SIG-M5 (cell line): ENCODE results near the gene PACS2.
"Not testable (repeated sequence)": the region's sequence is repeated elsewhere in the genome, so short reads cannot be mapped to it uniquely, and the experiment has no call there.

Experiments used
- DNase-seq: peaks from one replicate; lab custom pipeline; 2025; lab: John Stamatoyannopoulos, UW

Gene PACS2

DNA sequence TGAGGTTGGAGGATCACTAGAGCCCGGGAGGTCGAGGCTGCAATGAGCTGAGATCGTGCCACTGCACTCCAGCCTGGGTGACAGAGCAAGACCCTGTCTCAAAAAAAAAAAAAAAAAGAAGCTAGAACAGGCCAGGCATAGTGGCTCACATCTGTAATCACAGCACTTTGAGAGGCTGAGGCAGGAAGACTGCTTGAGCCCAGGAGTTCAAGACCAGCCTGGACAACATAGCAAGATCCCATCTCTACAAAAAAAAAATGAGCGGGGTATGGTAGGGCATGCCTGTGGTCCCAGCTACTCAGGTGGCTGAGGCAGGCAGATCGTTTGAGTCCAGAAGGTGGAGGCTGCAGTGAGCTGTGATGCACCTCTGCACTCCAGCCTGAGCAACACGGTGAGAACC is 25.6 kb upstream of the PACS2 start:
- DNase-seq: not testable (repeated sequence)

DNA sequence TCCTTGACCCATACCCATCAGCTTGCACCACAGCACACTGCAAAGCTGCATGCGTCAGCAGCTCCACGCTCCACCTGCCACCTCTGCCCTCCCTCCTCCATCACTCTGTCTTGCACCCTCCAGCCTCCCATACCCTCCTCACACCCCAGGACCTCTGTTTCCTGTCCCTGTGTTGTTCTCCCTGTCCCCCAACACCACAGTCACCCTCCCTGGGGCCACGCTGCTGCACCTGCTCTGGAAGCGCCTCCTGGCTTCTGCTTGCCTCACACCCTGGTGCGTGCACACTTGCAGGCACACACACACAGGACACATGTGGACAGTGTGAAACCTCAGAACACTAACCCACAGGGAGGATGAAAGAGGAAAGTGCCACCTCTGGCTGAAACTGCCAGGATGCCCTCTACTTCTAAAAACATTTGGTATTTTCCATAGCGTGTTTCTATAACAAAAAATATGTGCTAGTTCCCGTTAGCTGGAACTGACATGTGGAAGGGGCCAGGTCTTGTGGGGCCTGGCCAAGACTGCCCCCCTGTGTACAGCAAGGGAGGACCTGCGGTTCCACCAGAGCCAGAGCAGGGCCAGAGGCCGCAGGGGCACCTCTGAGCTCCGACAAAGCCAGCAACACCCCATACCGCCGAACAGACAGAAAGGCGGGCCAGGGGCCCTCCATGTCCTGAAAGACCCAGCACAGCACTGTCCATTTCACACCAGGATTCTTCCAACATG is 23.8 kb upstream of the PACS2 start:
- DNase-seq: no peak

DNA sequence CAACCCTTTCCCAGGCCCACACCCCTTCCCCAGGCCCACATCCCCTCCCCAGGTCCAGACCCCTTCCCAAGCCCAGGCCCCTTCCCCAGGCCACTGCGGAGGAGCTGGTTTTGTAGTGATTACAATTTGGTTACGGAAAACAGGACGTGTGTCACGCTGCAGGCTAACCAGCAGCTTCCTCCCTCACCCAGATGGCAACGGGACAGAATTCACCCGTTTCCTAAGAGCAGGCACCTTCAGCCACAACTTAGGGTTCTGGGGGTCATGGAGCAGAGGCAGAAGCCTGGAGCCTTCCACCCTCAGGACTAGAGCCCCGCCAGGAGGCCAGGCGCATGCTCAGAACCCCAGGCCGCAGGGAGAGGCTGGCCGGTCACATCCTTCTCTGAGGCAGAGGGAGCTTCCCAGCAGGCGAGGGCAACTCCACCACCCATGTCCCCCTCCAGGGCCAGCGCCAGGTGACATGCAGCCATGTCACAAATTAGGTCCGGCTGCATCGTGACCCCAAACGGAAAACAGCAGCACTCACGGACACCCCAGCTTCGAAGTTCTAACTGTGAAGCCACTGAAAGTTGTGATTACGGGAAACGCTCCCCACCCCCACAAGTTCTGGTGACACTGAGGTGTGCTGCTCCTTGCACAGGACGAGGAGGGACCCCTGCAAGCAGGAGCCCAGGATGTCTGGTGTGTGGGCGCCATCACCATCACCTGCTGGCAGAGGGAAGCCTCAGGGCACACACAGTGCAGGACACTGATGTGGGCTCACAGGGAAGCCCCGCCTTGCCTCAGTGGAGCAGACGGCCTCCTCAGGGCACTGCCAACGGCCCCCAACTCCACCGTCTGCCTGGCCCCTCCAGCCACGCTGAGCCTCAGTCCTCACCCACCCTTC is 21.5 kb upstream of the PACS2 start:
- no peak for DNase-seq

DNA sequence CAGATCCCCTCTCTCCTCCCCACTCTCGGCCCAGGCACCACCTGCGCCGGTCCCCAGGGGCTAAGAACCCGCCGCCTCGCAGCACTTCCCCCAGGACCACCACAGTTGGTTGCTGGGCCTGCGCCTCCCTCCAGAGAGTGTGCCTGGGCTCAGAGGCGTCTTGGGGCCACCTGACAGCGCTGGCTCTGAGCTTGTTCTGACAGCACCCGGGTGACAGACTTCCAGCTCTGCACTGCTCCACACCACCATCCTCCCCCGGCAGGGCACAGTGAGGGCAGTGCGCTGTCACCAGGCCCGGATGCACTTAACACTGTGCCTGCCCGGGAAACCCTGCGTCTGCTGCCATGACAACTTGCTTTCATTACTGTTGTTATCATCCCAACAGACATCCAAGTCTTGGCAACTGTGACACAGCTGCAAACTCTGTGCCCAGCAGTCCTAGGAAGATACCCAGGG is 20.4 kb upstream of the PACS2 start:
- no peak for DNase-seq

DNA sequence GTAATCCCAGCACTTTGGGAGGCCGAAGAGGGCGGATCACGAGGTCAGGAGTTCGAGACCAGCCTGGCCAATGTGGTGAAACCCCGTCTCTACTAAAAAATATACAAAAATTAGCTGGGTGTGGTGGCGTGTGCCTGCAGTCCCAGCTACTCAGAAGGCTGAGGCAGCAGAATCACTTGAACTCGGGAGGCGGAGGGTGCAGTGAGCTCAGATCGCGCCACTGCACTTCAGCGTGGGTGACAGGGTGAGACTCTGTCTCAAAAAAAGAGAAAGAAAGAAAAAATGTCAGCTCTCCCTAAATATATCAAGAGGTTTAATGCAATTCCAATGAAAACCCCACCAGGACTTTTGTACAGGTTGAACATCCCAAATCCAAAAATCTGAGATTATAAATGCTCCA is 17.2 kb upstream of the PACS2 start:
- DNase-seq: not testable (repeated sequence)

DNA sequence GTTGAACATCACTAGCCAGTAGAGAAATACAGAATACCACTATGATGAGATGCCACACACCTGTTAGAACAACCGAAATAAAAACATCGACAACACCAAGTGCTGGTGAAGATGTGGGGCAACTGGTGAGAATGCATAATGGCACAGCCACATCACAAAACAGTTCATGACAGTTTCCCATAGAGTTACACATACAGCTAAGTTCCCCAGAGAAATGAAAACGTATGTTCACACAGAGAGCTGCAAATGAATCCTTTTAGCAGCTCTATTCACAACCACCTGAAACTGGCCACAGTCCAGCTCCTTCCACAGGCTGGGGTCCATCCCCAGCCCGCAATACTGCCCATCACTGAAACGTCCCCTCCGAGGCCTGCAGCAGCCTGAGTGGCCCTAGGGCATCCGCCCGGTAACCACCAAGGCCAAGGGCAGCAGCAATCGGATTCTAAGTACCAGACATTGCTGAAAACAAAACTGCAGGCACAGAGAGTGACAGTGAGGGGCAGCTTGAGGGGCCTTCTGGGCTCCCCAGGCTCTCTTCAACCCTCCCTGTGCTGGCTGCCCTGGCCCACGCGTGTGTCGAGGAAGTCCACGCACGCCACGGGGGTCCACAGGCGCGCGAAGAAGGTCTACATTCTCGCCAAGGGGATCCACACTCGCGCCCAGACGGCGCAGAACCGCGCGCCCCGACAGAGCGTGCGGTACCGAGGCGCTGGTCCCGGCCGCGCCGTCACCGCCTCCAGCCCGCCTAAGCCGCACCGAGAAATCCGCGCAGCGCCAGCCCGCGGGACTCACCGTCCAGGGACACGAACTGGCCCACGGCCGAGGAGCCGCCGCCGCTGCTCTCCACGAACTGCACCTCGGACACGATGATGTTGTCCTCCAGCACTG is 14.7 kb upstream of the PACS2 start:
- DNase-seq: no peak

DNA sequence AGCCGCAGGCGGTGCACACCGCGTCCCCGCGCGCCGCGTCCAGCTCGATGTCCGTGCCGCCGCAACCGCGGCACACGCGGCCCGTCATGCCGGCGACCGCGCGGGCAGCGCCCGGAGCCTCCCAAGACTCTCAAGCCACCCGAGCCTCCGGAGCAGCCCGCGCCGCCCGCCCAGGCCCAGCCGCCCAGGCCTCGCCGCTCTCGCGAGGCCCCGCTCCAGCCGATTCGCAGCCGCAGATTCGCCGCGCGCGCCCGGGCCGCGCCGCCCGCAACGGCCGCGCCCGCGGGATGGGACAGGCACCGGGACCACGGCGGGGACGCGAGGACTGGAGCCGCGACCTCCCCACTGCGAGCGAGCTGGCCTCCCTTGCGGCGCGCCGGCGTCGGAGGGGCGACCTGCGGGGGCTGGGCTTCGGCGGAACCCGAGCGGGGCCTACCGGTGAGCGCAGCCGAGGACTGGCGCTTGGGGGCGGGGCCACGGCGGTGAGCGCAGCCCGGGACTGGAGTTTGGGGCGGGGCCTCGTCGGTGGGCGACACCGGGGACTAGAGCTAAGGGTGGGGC is 13.9 kb upstream of the PACS2 start, which contains the start of gene BRF1:
Gene BRF1, minus strand, starts transcription at position 460 of the 561 bp plus-strand sequence. Its CDS starts 372 bp downstream, at position 88.
- DNase-seq: peak; percentile 47

DNA sequence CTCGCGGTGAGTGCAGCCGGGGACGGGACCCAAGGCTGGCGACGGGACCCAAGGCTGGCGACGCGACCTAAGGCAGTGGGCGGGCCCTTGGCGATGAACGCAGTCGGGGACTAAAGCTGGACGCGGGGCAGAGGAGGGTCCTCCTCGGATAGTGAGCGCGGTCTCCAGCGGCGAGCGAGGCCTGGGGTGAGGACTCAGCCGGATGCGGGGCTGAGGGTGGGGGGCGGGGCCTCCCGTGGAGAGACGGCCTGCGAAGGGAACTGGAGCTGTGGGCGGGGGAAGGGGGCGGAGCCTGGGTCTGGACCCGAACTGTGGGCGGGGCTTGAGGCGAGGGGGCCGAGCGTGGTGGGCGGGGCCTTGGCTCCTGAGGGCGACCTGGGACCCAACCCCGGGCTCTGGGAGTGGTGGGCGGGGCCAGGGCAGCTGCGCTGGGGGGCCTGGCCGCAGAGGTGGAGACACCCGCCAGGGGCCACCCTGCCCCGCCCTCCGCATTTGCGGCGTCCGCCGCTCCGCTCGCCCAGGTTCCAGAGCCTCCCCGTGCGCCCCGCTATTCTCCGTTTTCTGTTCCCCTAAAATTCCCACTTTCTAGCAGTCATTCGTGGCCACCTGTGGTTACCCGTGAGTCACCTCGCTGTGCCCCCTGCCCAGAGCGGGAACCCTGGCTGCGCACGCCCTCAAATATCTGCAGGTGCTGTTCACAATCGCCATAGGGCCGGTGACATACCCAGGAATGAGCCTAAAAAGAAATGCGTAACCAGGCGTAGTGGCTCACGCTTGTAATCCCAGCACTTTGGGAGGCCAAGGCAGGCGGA is 13.2 kb upstream of the PACS2 start:
- peak; percentile 52 for DNase-seq

DNA sequence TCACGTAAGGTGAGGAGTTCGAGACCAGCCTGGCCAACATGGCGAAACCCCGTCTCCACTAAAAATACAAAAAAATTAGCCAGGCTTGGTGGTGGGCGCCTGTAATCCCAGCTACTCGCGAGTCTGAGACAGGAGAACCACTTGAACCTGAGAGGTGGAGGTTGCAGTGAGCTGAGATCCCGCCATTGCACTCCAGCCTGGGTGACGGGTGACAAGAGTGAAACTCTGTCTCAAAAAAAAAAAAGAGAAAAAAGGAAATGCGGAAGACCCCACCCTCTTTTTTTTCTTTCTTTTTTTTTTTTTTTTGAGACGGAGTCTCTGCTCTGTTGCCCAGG is 12.7 kb upstream of the PACS2 start:
- DNase-seq: not testable (repeated sequence)

DNA sequence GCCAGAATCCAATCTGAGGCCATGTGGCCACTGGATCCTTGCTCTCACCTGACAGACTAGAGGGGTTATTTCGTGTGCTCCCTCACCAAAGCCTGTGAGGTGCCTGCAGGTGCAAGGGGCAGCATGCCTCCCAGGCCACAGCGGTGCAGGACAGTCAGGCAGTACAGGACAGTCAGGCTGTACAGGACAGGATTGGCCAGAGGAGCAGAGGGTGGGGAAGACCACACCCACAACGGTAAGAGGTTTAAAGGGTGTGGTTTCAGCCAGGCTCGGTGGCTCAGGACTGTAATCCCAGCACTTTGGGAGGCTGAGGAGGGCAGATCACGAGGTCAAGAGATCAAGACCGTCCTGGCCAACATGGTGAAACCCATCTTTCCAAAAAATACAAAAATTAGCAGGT is 10.6 kb upstream of the PACS2 start:
- DNase-seq: no peak

DNA sequence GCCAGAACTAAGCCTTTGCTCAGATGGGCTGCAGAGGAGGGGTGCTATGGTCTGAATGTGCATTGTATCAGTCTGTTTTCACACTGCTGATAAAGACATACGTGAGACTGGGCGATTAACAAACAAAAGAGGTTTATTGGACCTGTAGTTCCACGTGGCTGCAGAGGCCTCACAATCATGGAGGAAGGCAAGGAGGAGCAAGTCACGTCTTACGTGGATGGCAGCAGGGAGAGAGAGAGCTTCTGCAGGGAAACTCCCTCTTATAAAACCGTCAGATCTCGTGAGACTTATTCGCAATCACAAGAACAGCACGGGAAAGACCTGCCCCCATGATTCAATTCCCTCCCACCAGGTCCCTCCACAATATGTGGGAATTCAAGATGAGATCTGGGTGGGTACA is 10.0 kb upstream of the PACS2 start:
- DNase-seq: no peak

DNA sequence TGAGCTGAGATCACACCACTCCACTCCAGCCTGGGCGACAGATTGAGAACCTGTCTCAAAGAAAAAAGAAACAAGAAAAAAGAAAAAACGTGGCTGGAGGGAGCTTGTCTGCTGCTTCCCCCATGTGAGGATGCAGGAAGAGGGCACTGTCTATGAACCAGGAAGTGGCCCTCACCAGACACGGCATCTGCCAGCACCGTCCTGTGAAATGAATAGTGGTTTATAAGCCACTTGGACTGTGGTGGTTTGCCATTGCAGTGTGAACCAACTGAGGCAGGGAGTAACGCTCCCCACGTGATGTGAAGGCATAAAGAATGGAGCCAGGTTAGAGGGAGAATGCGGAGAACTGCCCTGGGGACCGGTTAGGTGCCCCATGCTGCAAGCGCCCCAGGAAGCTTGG is 9.2 kb upstream of the PACS2 start:
- no peak for DNase-seq

DNA sequence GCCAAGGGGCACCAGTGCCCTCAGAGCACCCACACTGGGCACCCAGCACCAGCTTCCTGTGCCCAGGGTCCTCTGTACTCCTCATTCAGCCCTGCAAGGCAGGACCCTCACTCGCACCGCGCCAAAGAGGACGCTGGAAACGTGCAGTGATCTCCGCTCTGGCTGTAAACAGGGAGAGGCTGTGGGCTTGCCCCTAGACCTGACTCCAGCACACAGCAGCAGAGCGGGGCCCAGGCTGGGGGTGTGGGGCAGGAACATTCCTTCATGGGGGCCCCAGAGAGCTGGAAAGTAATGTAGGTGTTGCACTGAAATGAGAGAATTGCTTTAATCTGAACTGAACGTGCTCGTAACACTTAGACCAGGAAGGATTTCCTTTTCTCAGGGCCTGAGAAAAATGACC is 8.8 kb upstream of the PACS2 start:
- DNase-seq: no peak

DNA sequence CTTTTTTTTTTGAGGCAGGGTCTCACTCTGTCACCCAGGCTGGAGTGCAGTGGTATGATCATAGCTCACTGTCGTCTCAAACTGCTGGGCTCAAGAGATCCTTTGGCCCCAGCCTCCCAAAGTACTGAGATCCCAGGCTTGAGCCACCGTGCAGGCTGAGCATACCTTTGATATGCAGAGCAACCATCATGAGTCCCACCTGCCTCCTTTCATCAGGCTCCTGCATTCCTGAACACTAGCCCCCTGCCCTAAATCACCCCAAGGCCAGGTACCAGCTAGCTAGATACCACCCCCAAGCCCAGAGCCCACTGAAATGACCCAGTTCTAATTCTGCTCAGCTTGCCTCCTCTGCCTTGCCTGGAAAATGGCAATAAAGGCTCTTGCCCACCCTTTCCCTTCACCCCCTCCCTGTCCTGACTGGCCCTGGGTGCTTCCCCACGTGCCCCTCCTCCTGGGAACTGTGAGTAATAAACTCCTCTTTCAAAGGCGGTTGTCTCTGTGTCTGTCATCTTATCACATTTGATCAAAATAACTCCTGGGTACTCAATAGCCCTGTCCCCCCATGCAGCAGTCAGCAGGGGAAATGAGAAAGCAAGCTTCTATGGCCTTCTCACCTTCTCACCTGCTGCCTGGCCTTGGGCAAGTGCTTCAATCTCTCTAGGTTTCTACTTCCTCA is 7.4 kb upstream of the PACS2 start:
- no peak for DNase-seq

DNA sequence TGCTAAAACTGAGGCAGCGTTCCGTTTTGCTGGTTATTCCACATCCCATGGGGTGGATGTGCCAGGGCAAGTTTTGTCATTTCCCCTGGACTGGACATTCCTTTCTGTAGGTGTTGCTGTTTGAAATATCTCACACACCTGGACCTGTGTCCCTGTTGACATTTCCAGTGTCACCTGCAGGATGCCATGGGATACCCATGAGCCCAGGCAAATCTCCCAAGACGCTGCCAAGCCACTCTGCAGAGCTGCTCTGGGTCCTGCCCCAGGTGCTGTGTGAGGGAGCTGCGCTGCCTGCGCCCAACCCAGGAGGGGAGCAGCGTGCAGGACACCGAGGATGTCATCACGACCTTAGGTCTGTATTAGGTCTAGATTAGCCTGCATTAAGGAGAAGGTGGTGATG is 5.2 kb upstream of the PACS2 start:
- DNase-seq: no peak

DNA sequence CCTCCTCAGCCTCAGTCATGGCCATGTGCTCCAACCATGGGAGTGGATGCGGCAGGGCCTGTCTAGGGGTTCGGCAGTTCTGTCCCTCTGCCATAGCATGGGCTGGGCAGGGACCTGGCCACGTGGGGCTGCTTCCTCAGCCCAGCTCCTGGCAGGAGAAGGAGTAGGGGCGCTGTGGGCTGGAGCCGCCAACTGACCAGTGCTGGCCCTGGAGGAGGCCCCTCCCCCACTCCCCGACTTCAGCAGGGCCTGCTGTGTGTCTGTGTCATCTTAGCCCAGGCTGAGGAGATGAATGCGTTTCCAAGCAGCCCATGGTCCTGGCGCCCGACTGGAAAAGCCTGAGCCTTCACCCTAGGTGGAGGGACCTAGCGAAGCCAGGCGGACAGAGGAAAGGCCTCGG is 2.7 kb upstream of the PACS2 start:
- no peak for DNase-seq

DNA sequence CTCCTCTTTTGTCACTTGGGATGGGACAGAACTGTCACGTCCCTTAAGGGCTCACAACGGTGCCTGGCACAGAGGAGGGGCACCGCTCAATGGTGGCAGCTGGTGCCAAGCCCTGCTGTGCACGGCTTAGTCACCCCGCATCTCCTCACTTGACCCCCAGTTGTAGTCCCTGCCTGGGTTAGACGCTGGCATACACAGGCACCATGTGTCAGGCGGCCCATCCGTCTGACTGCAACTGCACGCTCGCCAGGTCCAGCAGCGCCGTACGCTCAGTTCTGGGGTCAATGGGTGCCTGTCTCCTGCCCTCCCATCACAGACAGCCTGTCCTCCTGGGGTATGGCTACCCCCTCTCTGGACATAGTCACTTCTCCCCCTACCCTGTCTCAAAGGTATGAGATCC is 1.6 kb upstream of the PACS2 start:
- DNase-seq: no peak

DNA sequence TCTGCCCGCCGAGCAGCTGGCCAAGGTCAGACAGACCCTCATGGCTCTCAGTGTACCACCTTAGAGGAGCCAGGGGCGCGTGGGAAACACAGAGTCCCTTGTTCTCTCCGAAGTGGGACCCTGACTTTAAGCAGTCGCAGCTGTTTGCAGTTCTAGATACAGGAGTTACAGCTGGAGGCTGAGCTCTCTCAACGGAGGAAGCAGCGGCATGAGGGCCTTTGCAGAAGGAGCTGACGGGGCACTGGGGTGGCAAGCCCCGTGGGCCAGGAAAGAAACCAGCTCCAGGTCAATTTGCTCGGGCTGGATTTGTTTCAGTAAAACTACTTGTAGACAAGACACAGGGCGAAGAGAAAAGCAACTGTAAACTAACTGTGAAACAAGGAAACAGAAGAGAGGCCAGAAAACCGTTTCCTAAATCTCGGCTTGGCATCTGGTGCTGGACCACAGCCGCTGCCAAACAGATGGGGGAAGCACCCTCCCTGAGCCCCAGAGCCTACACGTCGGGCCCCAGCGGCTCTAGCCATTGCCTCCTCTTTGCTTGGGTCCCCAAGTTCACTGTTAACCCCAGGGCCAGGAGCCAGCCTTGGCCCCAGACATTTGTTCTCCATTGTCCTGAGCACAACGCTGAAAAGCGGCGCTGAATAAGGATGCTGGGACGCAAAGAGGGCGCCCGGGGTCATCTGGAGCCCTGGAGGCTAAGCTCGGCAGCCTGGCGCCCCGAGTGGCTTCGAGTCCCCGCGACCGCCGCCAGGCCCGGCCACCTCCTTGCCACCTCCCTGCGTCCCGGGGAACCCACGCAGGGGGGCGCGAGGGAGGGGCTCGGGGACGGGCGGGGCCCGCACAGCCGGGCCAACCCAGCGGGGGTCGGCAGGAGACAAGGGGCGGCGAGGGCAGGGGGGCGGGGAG is 914 bp upstream of the PACS2 start:
- no peak for DNase-seq

DNA sequence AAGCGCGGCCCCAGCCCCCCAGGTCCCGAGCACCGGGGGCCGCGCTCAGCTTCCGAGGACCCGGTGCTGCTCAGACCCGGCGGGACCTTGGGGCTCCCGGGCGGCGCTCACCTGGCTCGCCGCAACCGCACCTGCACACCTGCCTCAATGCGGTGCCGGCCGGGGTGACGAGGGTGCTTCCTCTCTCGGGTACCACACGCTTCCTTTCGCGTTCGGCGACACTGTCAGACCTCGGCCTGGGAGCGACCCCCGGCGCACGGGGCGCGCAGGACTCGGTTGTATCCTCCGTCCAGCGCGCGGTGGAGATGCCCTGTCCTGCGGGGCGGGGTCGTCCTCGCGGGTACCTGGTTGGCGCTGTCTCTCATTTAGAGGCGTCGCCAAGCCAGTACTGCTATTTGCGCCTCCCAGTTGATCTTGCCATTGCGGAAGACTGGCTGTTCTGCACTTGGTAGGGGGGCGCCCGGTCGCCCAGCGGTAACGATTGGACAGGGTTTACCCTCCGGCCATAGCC is 718 bp downstream of the PACS2 start:
- DNase-seq: no peak
